Effector memory CD4-positive, alpha-beta T cell (primary cell): ENCODE measurements around the gene CACNG6.

Experiments
- DNase-seq, 3 donors: peaks; one replicate each; pipeline ENCODE4 v3.0.0-alpha.2; 2020
- H3K27ac ChIP-seq: 2 replicates; pipeline ENCODE4 v1.7.0; 2013; ENCODE audit warnings: mild to moderate bottlenecking, low read length, moderate library complexity; ENCODE audit not compliant: insufficient read depth, poor library complexity, severe bottlenecking
- H3K27me3 ChIP-seq: replicated peaks from 2 replicates; pipeline ENCODE4 v1.7.0; 2013; ENCODE audit warnings: mild to moderate bottlenecking, low read length; ENCODE audit not compliant: insufficient read depth, control insufficient read depth, poor library complexity, severe bottlenecking
- H3K36me3 ChIP-seq: 2 replicates; pipeline ENCODE4 v1.7.0; 2013; ENCODE audit warnings: mild to moderate bottlenecking, low read length, moderate library complexity; ENCODE audit not compliant: control insufficient read depth, insufficient read depth
- H3K4me1 ChIP-seq: 2 replicates; pipeline ENCODE4 v1.7.0; 2013; ENCODE audit warnings: low read length, mild to moderate bottlenecking; ENCODE audit not compliant: control insufficient read depth, insufficient read depth, poor library complexity, severe bottlenecking
- H3K4me3 ChIP-seq: 2 replicates; pipeline ENCODE4 v1.7.0; 2013; ENCODE audit warnings: low read length, low read depth, mild to moderate bottlenecking; ENCODE audit not compliant: insufficient read depth, poor library complexity, severe bottlenecking
- H3K9me3 ChIP-seq: 2 replicates; pipeline ENCODE4 v1.7.0; 2013; ENCODE audit warnings: mild to moderate bottlenecking, low read length, moderate library complexity; ENCODE audit not compliant: control insufficient read depth

CACNG6 gene

GRCh38 chr19:53965091-53965490, 26.3 kb upstream of the CACNG6 start:
- Histone ChIP-seq H3K36me3 (no peaks in the 10 kb centered on the region), H3K27me3 (peaks cover 31% of the 10 kb centered on the region)
- no peak for DNase-seq

GRCh38 chr19:53966931-53967330, 24.5 kb upstream of the CACNG6 start:
- peaks cover 18% of the 10 kb centered on the region for H3K27me3 ChIP-seq

More at GRCh38 chr19:53965091-53965490, 26.3 kb upstream of the CACNG6 start:
- no peak overlapping the region for H3K4me3 ChIP-seq
- no peaks in the 10 kb centered on the region for H3K9me3 ChIP-seq
- H3K27ac ChIP-seq, result no peak overlapping the region
- no peaks in the 10 kb centered on the region for H3K4me1 ChIP-seq

GRCh38 chr19:53969366-53969765, 22.1 kb upstream of the CACNG6 start:
- no peaks in the 10 kb centered on the region for H3K4me1 ChIP-seq
- H3K36me3 ChIP-seq, result no peaks in the 10 kb centered on the region
- H3K27me3 ChIP-seq, result peaks cover 5% of the 10 kb centered on the region
- no peak overlapping the region for H3K27ac ChIP-seq
- DNase-seq, result no peak
- no peaks in the 10 kb centered on the region for H3K9me3 ChIP-seq
- H3K4me3 ChIP-seq, result no peak overlapping the region

More at GRCh38 chr19:53966931-53967330, 24.5 kb upstream of the CACNG6 start:
- no peak overlapping the region for H3K4me3 ChIP-seq
- no peaks in the 10 kb centered on the region for H3K4me1 ChIP-seq
- H3K27ac ChIP-seq, result no peak overlapping the region
- no peaks in the 10 kb centered on the region for H3K9me3 ChIP-seq
- DNase-seq, result no peak
- H3K36me3 ChIP-seq, result no peaks in the 10 kb centered on the region

GRCh38 chr19:53971673-53972072, 19.8 kb upstream of the CACNG6 start:
- H3K9me3 ChIP-seq, result no peaks in the 10 kb centered on the region
- no peaks in the 10 kb centered on the region for H3K4me1 ChIP-seq
- no peak overlapping the region for H3K27ac ChIP-seq
- no peak for DNase-seq
- no peak overlapping the region for H3K4me3 ChIP-seq
- H3K36me3 ChIP-seq, result no peaks in the 10 kb centered on the region
- H3K27me3 ChIP-seq, result no peaks in the 10 kb centered on the region

- DNase-seq, result peak; percentile 30 to 48 (median 30)
- no peaks in the 10 kb centered on the region for H3K9me3 ChIP-seq
- peaks cover 24% of the 10 kb centered on the region for H3K4me1 ChIP-seq
- H3K27ac ChIP-seq, result no peak overlapping the region
- H3K4me3 ChIP-seq, result peak overlapping the region; percentile 42
- no peaks in the 10 kb centered on the region for H3K36me3 ChIP-seq
- H3K27me3 ChIP-seq, result peaks cover 32% of the 10 kb centered on the region
Measured at GRCh38 chr19:53977429-53977990, 13.9 kb upstream of the CACNG6 start.

- no peaks in the 10 kb centered on the region for H3K36me3 ChIP-seq
- peaks cover 32% of the 10 kb centered on the region for H3K27me3 ChIP-seq
- peak overlapping the region; percentile 42 for H3K4me3 ChIP-seq
- no peak overlapping the region for H3K27ac ChIP-seq
- H3K9me3 ChIP-seq, result no peaks in the 10 kb centered on the region
- no peak for DNase-seq
- peaks cover 24% of the 10 kb centered on the region for H3K4me1 ChIP-seq
Measured at GRCh38 chr19:53977991-53978731, 13.3 kb upstream of the CACNG6 start.

GRCh38 chr19:53978975-53979801, 12.2 kb upstream of the CACNG6 start:
- H3K27ac ChIP-seq, result no peak overlapping the region
- no peaks in the 10 kb centered on the region for H3K9me3 ChIP-seq
- DNase-seq, result no peak
- H3K36me3 ChIP-seq, result no peaks in the 10 kb centered on the region
- peaks cover 38% of the 10 kb centered on the region for H3K27me3 ChIP-seq
- no peak overlapping the region for H3K4me3 ChIP-seq
- H3K4me1 ChIP-seq, result peaks cover 24% of the 10 kb centered on the region

GRCh38 chr19:53980539-53981375, 10.7 kb upstream of the CACNG6 start:
- Histone ChIP-seq H3K4me3 (no peak overlapping the region), H3K27ac (no peak overlapping the region), H3K27me3 (peaks cover 38% of the 10 kb centered on the region), H3K4me1 (peaks cover 24% of the 10 kb centered on the region), H3K9me3 (no peaks in the 10 kb centered on the region), H3K36me3 (no peaks in the 10 kb centered on the region)
- no peak for DNase-seq

- DNase-seq, result no peak
- Histone ChIP-seq H3K27ac (no peak overlapping the region), H3K4me1 (peaks cover 24% of the 10 kb centered on the region), H3K27me3 (peaks cover 38% of the 10 kb centered on the region), H3K36me3 (no peaks in the 10 kb centered on the region), H3K9me3 (no peaks in the 10 kb centered on the region), H3K4me3 (no peak overlapping the region)
Measured at GRCh38 chr19:53981376-53981951, 10.0 kb upstream of the CACNG6 start.
